Stimulated activated CD8-positive, alpha-beta memory T cell treated with anti-CD3 and anti-CD28 coated beads, Interleukin-12 subunit alpha, Interleukin-12 subunit beta, amount 100 ng/mL, for 1 hour (primary cell): ENCODE results near the gene PRR23A.

Experiments used
- DNase-seq: peaks from one replicate; pipeline ENCODE4 v3.0.0-alpha.2; 2020; ENCODE audit warnings: low read depth

Gene PRR23A

GRCh38 chr3:138972941-138973340, 33.1 kb downstream of the PRR23A start:
- no peak for DNase-seq

GRCh38 chr3:138971766-138972320, 34.2 kb downstream of the PRR23A start:
- DNase-seq: no peak

GRCh38 chr3:138964923-138965322, 41.1 kb downstream of the PRR23A start:
- DNase-seq: no peak

GRCh38 chr3:138964264-138964663, 41.8 kb downstream of the PRR23A start:
- no peak for DNase-seq

- no peak for DNase-seq
These were observed 43.1 kb downstream of the PRR23A start for GRCh38 chr3:138962854-138963560.

- DNase-seq: no peak
These were observed 45.6 kb downstream of the PRR23A start for GRCh38 chr3:138960417-138960852.
